Panc1 (cell line): ENCODE results near the gene LCN6. TPM values are rescaled to one million over a fixed set of nuclear protein-coding genes. Genes with fewer than 3 reads are reported as not detected.
A peak's percentile ranks its signal among the peaks of the same experiment; 100 is the strongest.

Experiments used
- ATAC-seq: fragments of 200-7000 bp; cut with Tn5 transposase; 2 replicates; pipeline ENCODE4 v1.9.1; 2020; ENCODE audit warnings: mild to moderate bottlenecking, moderate library complexity
- BruUV-seq: library from RNA; stranded (reverse); fragments of 400-500 nt; replicated peaks from 2 replicates; lab custom pipeline; 2021; lab: Mats Ljungman, UMichigan
- CTCF ChIA-PET: fragments of 300-600 bp; sonication (Branson Sonifier 250); formaldehyde crosslinking; loops from one replicate; lab custom pipeline; 2022; ENCODE audit warnings: antibody characterized with exemption; lab: Charles Lee
- POLR2A ChIA-PET: fragments of 300-600 bp; sonication (Branson Sonifier 250); formaldehyde crosslinking; loops from one replicate; lab custom pipeline; 2022; ENCODE audit warnings: antibody characterized with exemption; lab: Charles Lee
- DNase-seq: peaks from one replicate; pipeline ENCODE4 v3.0.0-alpha.2; 2010; ENCODE audit warnings: low read depth, low spot score
- H3K27ac ChIP-seq: 2 replicates; pipeline ENCODE4 v1.5.1; 2011; ENCODE audit warnings: mild to moderate bottlenecking, low read length, inconsistent platforms
- H3K27me3 ChIP-seq: fragments of 200-500 bp; sonication (Bioruptor generic); 2 replicates; pipeline ENCODE4 v1.6.0; 2014; ENCODE audit warnings: low read length, inconsistent platforms; ENCODE audit not compliant: control insufficient read depth, insufficient read depth
- H3K36me3 ChIP-seq: fragments of 200-500 bp; sonication (Bioruptor generic); 2 replicates; pipeline ENCODE4 v1.5.1; 2014; ENCODE audit warnings: inconsistent platforms, mild to moderate bottlenecking, low read length, moderate library complexity; ENCODE audit not compliant: control insufficient read depth, insufficient read depth
- H3K4me1 ChIP-seq: 2 replicates; pipeline ENCODE4 v1.5.1; 2011; ENCODE audit warnings: inconsistent platforms, mild to moderate bottlenecking, low read length, moderate library complexity; ENCODE audit not compliant: control insufficient read depth, insufficient read depth
- H3K4me3 ChIP-seq, 2 experiments: 2 replicates each; pipeline ENCODE4 v1.5.1; 2011 to 2012; ENCODE audit warnings: low read depth in 2 of 2, low read length in 2 of 2, mild to moderate bottlenecking in 2 of 2, inconsistent platforms in 1 of 2, moderate library complexity in 1 of 2
- H3K9me3 ChIP-seq: fragments of 200-500 bp; sonication (Bioruptor generic); 2 replicates; pipeline ENCODE4 v1.5.1; 2014; ENCODE audit warnings: low read depth, mild to moderate bottlenecking, inconsistent platforms, low read length, moderate library complexity; ENCODE audit not compliant: control insufficient read depth, insufficient read depth
- POLR2AphosphoS5 ChIP-seq: IDR thresholded peaks from 2 replicates; pipeline ENCODE4 v1.6.1; 2012; ENCODE audit warnings: mild to moderate bottlenecking, low read depth, low read length, moderate library complexity
- SIN3A ChIP-seq: IDR thresholded peaks from 2 replicates; pipeline ENCODE4 v1.6.1; 2012; ENCODE audit warnings: low read depth, mild to moderate bottlenecking, low read length, moderate library complexity, borderline replicate concordance; ENCODE audit not compliant: insufficient read depth
- TCF7L2 ChIP-seq: IDR thresholded peaks from 2 replicates; pipeline ENCODE4 v1.6.1; 2011; ENCODE audit warnings: mild to moderate bottlenecking, low read depth, low read length, inconsistent platforms
- in situ Hi-C: cut with HindIII; loops from 2 replicates; pipeline ENCODE4 v1.10.0; 2016; ENCODE audit warnings: low sequenced_read_pairs, low pct_unique_long_range_greater_than_20kb
- intact Hi-C: fragments of 100-400 bp; cut with micrococcal nuclease; formaldehyde crosslinking; loops from one replicate; pipeline ENCODE4 v1.10.0; 2022; ENCODE audit not compliant: unreplicated experiment
- total RNA-seq: library from RNA; stranded (reverse); gene quantifications from one replicate; pipeline ENCODE4 v1.2.1, GENCODE V29; 2021; ENCODE audit not compliant: unreplicated experiment
- TF ChIP-seq, protein P1 (sequence below): fragments of 450-650 bp; IDR thresholded peaks from 2 replicates; pipeline ENCODE4 v1.5.1; 2017; ENCODE audit warnings: mild to moderate bottlenecking
- TF ChIP-seq, protein P2 (sequence below), 2 experiments: IDR thresholded peaks; 2 replicates each; pipeline ENCODE4 v1.6.1; 2011 to 2012; ENCODE audit warnings: low read depth in 2 of 2, control low read depth in 1 of 2, low read length in 1 of 2, mild to moderate bottlenecking in 1 of 2, moderate library complexity in 1 of 2; ENCODE audit not compliant: insufficient read depth in 1 of 2

LCN6 gene
- total RNA-seq, 1 experiment from 2014 or later: not detected

DNA sequence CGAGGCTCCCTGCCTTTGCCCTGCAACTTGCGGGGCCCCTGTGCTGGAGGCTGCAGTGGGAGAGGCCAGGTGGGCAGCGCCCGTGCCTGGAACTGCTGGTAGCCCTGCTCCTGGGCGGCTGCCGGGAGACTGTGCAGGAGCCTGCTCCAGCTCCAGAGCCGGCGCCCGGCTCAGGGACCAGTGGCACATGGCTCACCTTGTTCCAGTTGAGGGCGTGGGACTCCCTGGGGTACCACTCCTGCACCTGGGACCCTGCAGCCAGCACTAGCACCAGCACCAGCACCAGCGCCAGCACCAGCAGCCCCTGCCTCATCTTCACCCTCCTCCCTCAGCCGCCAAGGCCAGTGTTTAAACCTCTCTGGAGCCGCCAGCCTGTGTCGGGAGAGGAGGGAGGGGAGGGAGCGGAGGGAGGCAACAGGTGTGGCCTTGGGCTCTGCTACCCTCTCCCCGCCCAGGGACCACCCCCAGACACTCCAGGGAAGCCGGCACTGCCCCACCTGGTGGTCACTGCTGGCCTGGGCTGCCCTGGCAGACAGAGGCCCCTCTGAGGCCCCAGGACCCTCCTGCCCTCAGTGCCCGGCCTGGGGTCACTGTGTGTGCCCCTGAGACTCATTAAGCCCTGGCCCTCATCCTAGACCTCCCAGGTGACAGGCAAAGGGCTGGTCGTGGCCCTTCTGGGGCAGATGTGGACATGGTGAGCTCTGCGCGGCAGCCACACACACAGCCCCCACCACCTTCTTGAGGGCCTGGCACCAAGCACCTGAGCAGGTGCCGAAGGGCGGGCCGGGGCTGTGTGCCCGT lies 5.5 kb downstream of the LCN6 start, which contains the start of gene LCN10:
Gene LCN10, minus strand, starts transcription at position 350 of the 801 bp plus-strand sequence. Its CDS starts 37 bp downstream, at position 313.
- Histone ChIP-seq H3K4me1 (no peaks in the 10 kb centered on the region), H3K27me3 (no peaks in the 10 kb centered on the region), H3K4me3 (no peak within 1 kb of the TSS), H3K27ac (no peak within 1 kb of the TSS), H3K36me3 (no peaks in the 10 kb centered on the region), H3K9me3 (no peaks in the 10 kb centered on the region)
- ATAC-seq (peak; percentile 65), DNase-seq (no peak)
- TF ChIP-seq, protein P1, sequence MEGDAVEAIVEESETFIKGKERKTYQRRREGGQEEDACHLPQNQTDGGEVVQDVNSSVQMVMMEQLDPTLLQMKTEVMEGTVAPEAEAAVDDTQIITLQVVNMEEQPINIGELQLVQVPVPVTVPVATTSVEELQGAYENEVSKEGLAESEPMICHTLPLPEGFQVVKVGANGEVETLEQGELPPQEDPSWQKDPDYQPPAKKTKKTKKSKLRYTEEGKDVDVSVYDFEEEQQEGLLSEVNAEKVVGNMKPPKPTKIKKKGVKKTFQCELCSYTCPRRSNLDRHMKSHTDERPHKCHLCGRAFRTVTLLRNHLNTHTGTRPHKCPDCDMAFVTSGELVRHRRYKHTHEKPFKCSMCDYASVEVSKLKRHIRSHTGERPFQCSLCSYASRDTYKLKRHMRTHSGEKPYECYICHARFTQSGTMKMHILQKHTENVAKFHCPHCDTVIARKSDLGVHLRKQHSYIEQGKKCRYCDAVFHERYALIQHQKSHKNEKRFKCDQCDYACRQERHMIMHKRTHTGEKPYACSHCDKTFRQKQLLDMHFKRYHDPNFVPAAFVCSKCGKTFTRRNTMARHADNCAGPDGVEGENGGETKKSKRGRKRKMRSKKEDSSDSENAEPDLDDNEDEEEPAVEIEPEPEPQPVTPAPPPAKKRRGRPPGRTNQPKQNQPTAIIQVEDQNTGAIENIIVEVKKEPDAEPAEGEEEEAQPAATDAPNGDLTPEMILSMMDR: peak; percentile 41; the same call in 1 of the 2 replicates
- TF ChIP-seq POLR2AphosphoS5: no peak
- TF ChIP-seq, protein P2, sequence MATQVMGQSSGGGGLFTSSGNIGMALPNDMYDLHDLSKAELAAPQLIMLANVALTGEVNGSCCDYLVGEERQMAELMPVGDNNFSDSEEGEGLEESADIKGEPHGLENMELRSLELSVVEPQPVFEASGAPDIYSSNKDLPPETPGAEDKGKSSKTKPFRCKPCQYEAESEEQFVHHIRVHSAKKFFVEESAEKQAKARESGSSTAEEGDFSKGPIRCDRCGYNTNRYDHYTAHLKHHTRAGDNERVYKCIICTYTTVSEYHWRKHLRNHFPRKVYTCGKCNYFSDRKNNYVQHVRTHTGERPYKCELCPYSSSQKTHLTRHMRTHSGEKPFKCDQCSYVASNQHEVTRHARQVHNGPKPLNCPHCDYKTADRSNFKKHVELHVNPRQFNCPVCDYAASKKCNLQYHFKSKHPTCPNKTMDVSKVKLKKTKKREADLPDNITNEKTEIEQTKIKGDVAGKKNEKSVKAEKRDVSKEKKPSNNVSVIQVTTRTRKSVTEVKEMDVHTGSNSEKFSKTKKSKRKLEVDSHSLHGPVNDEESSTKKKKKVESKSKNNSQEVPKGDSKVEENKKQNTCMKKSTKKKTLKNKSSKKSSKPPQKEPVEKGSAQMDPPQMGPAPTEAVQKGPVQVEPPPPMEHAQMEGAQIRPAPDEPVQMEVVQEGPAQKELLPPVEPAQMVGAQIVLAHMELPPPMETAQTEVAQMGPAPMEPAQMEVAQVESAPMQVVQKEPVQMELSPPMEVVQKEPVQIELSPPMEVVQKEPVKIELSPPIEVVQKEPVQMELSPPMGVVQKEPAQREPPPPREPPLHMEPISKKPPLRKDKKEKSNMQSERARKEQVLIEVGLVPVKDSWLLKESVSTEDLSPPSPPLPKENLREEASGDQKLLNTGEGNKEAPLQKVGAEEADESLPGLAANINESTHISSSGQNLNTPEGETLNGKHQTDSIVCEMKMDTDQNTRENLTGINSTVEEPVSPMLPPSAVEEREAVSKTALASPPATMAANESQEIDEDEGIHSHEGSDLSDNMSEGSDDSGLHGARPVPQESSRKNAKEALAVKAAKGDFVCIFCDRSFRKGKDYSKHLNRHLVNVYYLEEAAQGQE (IDR thresholded peaks at IDR 0.05; ENCODE audit: insufficient read depth in 1 of 2, low read depth in 2 of 2, low read length in 1 of 2): no peak
- ChIA-PET POLR2A (no interaction called here), CTCF (no interaction called here)
- in situ Hi-C loops (no loop called here), intact Hi-C loops (no loop called here)
- no TSS peak for BruUV-seq

DNA sequence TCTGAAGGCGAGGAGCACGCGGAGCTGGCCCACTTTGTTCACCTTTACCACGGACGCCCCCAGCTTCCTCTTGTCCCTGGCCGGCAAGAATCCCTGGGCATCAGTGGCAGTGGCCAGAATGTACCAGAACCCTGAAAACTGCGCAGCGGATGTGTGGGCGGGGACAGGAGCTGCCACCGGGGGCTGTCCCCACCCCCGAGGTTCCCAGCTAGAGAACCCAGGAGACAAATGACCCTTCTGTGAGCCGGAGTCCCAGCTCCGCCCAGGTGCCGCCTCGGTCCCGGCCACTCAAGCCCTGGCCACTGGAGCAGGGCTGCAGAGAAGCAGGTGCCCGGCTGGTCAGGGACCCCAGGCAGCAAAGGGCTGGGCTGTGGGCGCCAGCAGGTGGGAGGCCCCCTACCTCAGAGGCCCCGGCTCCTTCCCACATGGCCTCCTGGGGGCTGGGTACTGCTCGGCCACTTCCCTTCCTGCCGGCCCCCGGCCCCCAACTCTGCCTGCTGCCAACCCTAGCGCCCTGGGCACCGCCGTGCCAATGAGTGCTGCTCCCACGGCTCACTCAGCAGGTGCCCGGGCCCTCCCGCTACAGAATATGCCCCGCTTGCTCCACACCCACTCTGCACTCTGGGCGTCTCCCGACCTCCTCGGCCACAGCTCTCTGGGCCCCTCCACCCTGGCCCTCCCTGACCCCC lies 6.3 kb downstream of the LCN6 start:
- no TSS peak for BruUV-seq
- no peaks in the 10 kb centered on the region for H3K9me3 ChIP-seq
- H3K4me1 ChIP-seq: no peaks in the 10 kb centered on the region
- H3K27ac ChIP-seq: no peak overlapping the region
- TF ChIP-seq, protein P1: no peak
- TF ChIP-seq, protein P2 (IDR thresholded peaks at IDR 0.05; ENCODE audit: insufficient read depth in 1 of 2, low read depth in 2 of 2, low read length in 1 of 2): no peak
- TF ChIP-seq POLR2AphosphoS5 (no peak), TCF7L2 (no peak), SIN3A (no peak)
- CTCF ChIA-PET: no interaction called here
- intact Hi-C loops (no loop called here), in situ Hi-C loops (no loop called here)
- H3K36me3 ChIP-seq: no peaks in the 10 kb centered on the region
- POLR2A ChIA-PET: interaction anchor here (0.6 kb wide), 1 partner anchor 240 kb away, joined by 12 read pairs; no protein-coding TSS in a partner anchor
- DNase-seq: no peak
- peak; percentile 4; the same call in 1 of the 2 replicates for ATAC-seq
- H3K4me3 ChIP-seq: no peak overlapping the region
- no peaks in the 10 kb centered on the region for H3K27me3 ChIP-seq
